SK-N-SH (cell line): ENCODE results near the gene PDIA6. TPM values are rescaled to one million over a fixed set of nuclear protein-coding genes. Genes with fewer than 3 reads are reported as not detected.

Experiments used
- CTCF ChIA-PET: fragments of 300-600, 350-600 bp; formaldehyde crosslinking; extraction: SDS; loops from one replicate; lab custom pipeline; 2021; lab: Yijun Ruan, JAX
- POLR2A ChIA-PET: fragments of 350-600 bp; sonication (Branson Sonifier 250); formaldehyde crosslinking; extraction: SDS; loops from one replicate; lab custom pipeline; 2020; ENCODE audit warnings: antibody characterized with exemption, inconsistent platforms; lab: Yijun Ruan, JAX
- DNase-seq: peaks from one replicate; pipeline ENCODE4 v3.0.0; 2012
- H2AFZ ChIP-seq: fragments of 200-600 bp; sonication (generic); 2 replicates; pipeline ENCODE4 v1.8.1; 2016; ENCODE audit warnings: antibody characterized with exemption, mild to moderate bottlenecking, low read depth
- H3F3A ChIP-seq: fragments of 200-600 bp; sonication (generic); replicated peaks from 2 replicates; pipeline ENCODE3; 2016; ENCODE audit warnings: antibody characterized with exemption, mild to moderate bottlenecking; ENCODE audit not compliant: insufficient read depth
- H3K27ac ChIP-seq, 2 experiments: fragments of 200-500 bp in 1 of 2; fragments of 200-600 bp in 1 of 2; sonication (Bioruptor generic) in 1 of 2; sonication (generic), shearing (Covaris generic) in 1 of 2; 2 replicates each; pipeline versions ENCODE4 v1.5.1 to v1.6.1; 2014 to 2016; ENCODE audit warnings: low read depth in 2 of 2, inconsistent platforms in 1 of 2, low read length in 1 of 2, mild to moderate bottlenecking in 1 of 2, mixed read lengths in 1 of 2
- H3K27me3 ChIP-seq: fragments of 200-600 bp; sonication (generic), shearing (Covaris generic); 2 replicates; pipeline ENCODE4 v1.6.1; 2016; ENCODE audit warnings: mixed run types; ENCODE audit not compliant: insufficient read depth
- H3K36me3 ChIP-seq, 2 experiments: fragments of 200-500 bp in 1 of 2; fragments of 200-600 bp in 1 of 2; sonication (Bioruptor generic) in 1 of 2; sonication (generic) in 1 of 2; replicated peaks in 1 of 2; 2 replicates each; pipeline versions ENCODE3 to v1.5.1; 2014 to 2016; ENCODE audit warnings: low read length in 1 of 2, mild to moderate bottlenecking in 1 of 2; ENCODE audit not compliant: insufficient read depth in 2 of 2, control insufficient read depth in 1 of 2
- H3K4me1 ChIP-seq, 2 experiments: fragments of 200-500 bp in 1 of 2; fragments of 200-600 bp in 1 of 2; sonication (Bioruptor generic) in 1 of 2; sonication (generic), shearing (Covaris generic) in 1 of 2; 2 replicates each; pipeline versions ENCODE4 v1.5.1 to v1.6.1; 2014 to 2016; ENCODE audit warnings: low read depth in 1 of 2, low read length in 1 of 2, mixed run types in 1 of 2; ENCODE audit not compliant: insufficient read depth in 2 of 2, control insufficient read depth in 1 of 2
- H3K4me2 ChIP-seq: fragments of 200-600 bp; sonication (generic), shearing (Covaris generic); 2 replicates; pipeline ENCODE4 v1.6.1; 2017; ENCODE audit warnings: mixed run types
- H3K4me3 ChIP-seq, 2 experiments: fragments of 200-500 bp in 1 of 2; fragments of 200-600 bp in 1 of 2; sonication (Bioruptor generic) in 1 of 2; sonication (generic), shearing (Covaris generic) in 1 of 2; 2 replicates each; pipeline versions ENCODE4 v1.5.1 to v1.8.1; 2014 to 2016; ENCODE audit warnings: low read depth in 2 of 2, inconsistent platforms in 1 of 2, low read length in 1 of 2, mild to moderate bottlenecking in 1 of 2, mixed read lengths in 1 of 2, moderate library complexity in 1 of 2
- H3K79me2 ChIP-seq: fragments of 200-600 bp; sonication (generic); 2 replicates; pipeline ENCODE4 v1.8.1; 2017; ENCODE audit warnings: mild to moderate bottlenecking; ENCODE audit not compliant: insufficient read depth
- H3K9ac ChIP-seq: fragments of 200-600 bp; sonication (generic); 2 replicates; pipeline ENCODE4 v1.6.1; 2017; ENCODE audit warnings: mixed run types
- H3K9me2 ChIP-seq: fragments of 200-600 bp; sonication (generic); 2 replicates; pipeline ENCODE4 v1.6.1; 2017; ENCODE audit warnings: mixed run types
- H3K9me3 ChIP-seq: fragments of 200-600 bp; sonication (generic); 2 replicates; pipeline ENCODE4 v1.6.1; 2017; ENCODE audit warnings: mixed run types, mild to moderate bottlenecking, moderate library complexity
- H4K20me1 ChIP-seq: fragments of 200-600 bp; sonication (generic); 2 replicates; pipeline ENCODE4 v1.6.1; 2017; ENCODE audit warnings: mild to moderate bottlenecking, mixed run types; ENCODE audit not compliant: insufficient read depth
- CHD2 ChIP-seq: fragments of 150-350 bp; IDR thresholded peaks from 2 replicates; pipeline ENCODE4 v1.6.1; 2018; ENCODE audit warnings: low read length; ENCODE audit not compliant: partially characterized antibody
- ELF1 ChIP-seq: IDR thresholded peaks from 2 replicates; pipeline ENCODE4 v1.4.0; 2012
- EZH2phosphoT487 ChIP-seq: fragments of 200-600 bp; sonication (generic); IDR thresholded peaks from 2 replicates; pipeline ENCODE4 v1.6.1; 2017; ENCODE audit warnings: low read depth, mixed run types, mild to moderate bottlenecking, antibody characterized with exemption, moderate library complexity, borderline replicate concordance
- GABPA ChIP-seq: IDR thresholded peaks from 2 replicates; pipeline ENCODE4 v1.4.0; 2012; ENCODE audit warnings: low read depth, mild to moderate bottlenecking
- MXI1 ChIP-seq: IDR thresholded peaks from 2 replicates; pipeline ENCODE4 v1.6.1; 2012; ENCODE audit warnings: mild to moderate bottlenecking, low read depth, low read length, improper control_type of control experiment
- NFIC ChIP-seq: IDR thresholded peaks from 2 replicates; pipeline ENCODE4 v1.4.0; 2012; ENCODE audit warnings: borderline replicate concordance
- NRF1 ChIP-seq: IDR thresholded peaks from 2 replicates; pipeline ENCODE4 v1.6.1; 2012; ENCODE audit warnings: low read depth, mild to moderate bottlenecking, low read length
- POLR2AphosphoS5 ChIP-seq: IDR thresholded peaks from 2 replicates; pipeline ENCODE4 v1.6.1; 2012; ENCODE audit warnings: low read depth, low read length
- RAD21 ChIP-seq: IDR thresholded peaks from 2 replicates; pipeline ENCODE4 v1.6.1; 2012; ENCODE audit warnings: mild to moderate bottlenecking, low read length
- RFX5 ChIP-seq: IDR thresholded peaks from 2 replicates; pipeline ENCODE4 v1.6.1; 2012; ENCODE audit warnings: mild to moderate bottlenecking, improper control_type of control experiment, low read length
- RXRA ChIP-seq: IDR thresholded peaks from 2 replicates; pipeline ENCODE4 v1.4.0; 2012; ENCODE audit warnings: low read depth, mild to moderate bottlenecking, borderline replicate concordance
- SIN3A ChIP-seq: IDR thresholded peaks from 2 replicates; pipeline ENCODE4 v1.6.1; 2012; ENCODE audit warnings: low read depth, mild to moderate bottlenecking, low read length, moderate library complexity, borderline replicate concordance
- TEAD4 ChIP-seq: IDR thresholded peaks from 2 replicates; pipeline ENCODE4 v1.4.0; 2012; ENCODE audit warnings: mild to moderate bottlenecking, borderline replicate concordance; ENCODE audit not compliant: insufficient read depth
- YY1 ChIP-seq: IDR thresholded peaks from 2 replicates; pipeline ENCODE4 v1.4.0; 2012; ENCODE audit warnings: low read depth, mild to moderate bottlenecking
- WGBS: methylation state at CpG from one replicate; pipeline ENCODE4 v1.1.6; 2017; ENCODE audit warnings: low lambda C conversion rate; 5-methylcytosine and 5-hydroxymethylcytosine counted together
- polyA plus RNA-seq, 3 experiments: library from polyadenylated mRNA; depleted of rRNA; stranded (reverse); fragments of >200 nt; gene quantifications; 2 replicates each; pipeline ENCODE4 v1.2.3, GENCODE V29; 2012
- TF ChIP-seq, protein P1 (sequence below): IDR thresholded peaks from 2 replicates; pipeline ENCODE4 v1.6.1; 2012; ENCODE audit warnings: mild to moderate bottlenecking, low read depth, low read length, moderate library complexity
- TF ChIP-seq, protein P2 (sequence below): IDR thresholded peaks from 2 replicates; pipeline ENCODE4; 2012
- TF ChIP-seq, protein P3 (sequence below): IDR thresholded peaks from 2 replicates; pipeline ENCODE4 v1.4.0; 2012; ENCODE audit warnings: low read depth, borderline replicate concordance
- TF ChIP-seq, protein P4 (sequence below): fragments of 200-600 bp; sonication (generic); IDR thresholded peaks from 2 replicates; pipeline ENCODE4 v1.6.1; 2017; ENCODE audit warnings: antibody characterized with exemption, mild to moderate bottlenecking, moderate library complexity
- TF ChIP-seq, protein P5 (sequence below): fragments of 150-350 bp; IDR thresholded peaks from 2 replicates; pipeline ENCODE4 v1.6.1; 2016; ENCODE audit warnings: mild to moderate bottlenecking, low read depth, low read length
- TF ChIP-seq, protein P6 (sequence below): fragments of 150-350 bp; IDR thresholded peaks from 2 replicates; pipeline ENCODE4 v1.6.1; 2017; ENCODE audit warnings: antibody characterized with exemption, low read length, low read depth, borderline replicate concordance

Gene PDIA6
- polyA plus RNA-seq, 1 of the 3 experiments (the other 2 are of a cell fraction): 325 TPM

DNA sequence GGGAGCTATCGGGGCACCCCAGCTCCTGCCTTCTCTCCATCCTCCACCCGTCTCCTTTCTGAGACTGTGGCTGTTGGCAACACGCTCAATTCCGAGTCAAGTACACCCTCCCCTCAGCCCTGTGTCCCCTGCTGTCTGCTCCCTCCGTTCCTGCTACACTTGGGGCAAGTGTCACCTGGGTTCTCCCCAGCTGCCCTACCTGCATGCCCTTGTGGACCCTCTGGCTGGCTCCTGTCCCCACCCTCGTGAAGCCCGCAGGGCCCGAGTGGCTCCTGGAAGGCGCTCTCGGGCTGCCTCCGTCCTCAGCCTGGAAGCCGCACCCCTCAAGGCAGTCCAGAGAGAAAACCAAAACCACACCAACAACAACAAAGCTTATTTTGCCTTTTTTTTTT is 33.9 kb downstream of the PDIA6 start:
- 97% methylated on average over 12 of the region's 12 CpGs for WGBS

More for the DNA sequence above, 33.9 kb downstream of the PDIA6 start:
- H3K27ac ChIP-seq: no peak overlapping the region
- H3K9ac ChIP-seq: no peak overlapping the region
- H4K20me1 ChIP-seq: no peaks in the 10 kb centered on the region
- peak; percentile 32 for DNase-seq
- H3K27me3 ChIP-seq: no peaks in the 10 kb centered on the region
- no peak overlapping the region for H3K4me3 ChIP-seq
- no peaks in the 10 kb centered on the region for H3F3A ChIP-seq
- no peak overlapping the region for H2AFZ ChIP-seq
- ChIA-PET CTCF (interaction anchor here (1.5 to 2.3 kb wide), 2 partner anchors 9 to 19 kb away, joined by 3 to 7 read pairs; no protein-coding TSS in a partner anchor), POLR2A (no interaction called here)
- H3K79me2 ChIP-seq: no peaks in the 10 kb centered on the region
- H3K4me1 ChIP-seq: peaks cover 0 to 19% of the 10 kb centered on the region in 2 experiments; a peak in 1 of 4 replicates
- TF ChIP-seq SIN3A (no peak), TEAD4 (no peak), EZH2phosphoT487 (no peak), RXRA (no peak), CHD2 (no peak), ELF1 (no peak), NFIC (no peak), MXI1 (no peak), RFX5 (no peak), NRF1 (no peak), YY1 (no peak), POLR2AphosphoS5 (no peak), RAD21 (no peak), GABPA (no peak)
- TF ChIP-seq, protein P1, sequence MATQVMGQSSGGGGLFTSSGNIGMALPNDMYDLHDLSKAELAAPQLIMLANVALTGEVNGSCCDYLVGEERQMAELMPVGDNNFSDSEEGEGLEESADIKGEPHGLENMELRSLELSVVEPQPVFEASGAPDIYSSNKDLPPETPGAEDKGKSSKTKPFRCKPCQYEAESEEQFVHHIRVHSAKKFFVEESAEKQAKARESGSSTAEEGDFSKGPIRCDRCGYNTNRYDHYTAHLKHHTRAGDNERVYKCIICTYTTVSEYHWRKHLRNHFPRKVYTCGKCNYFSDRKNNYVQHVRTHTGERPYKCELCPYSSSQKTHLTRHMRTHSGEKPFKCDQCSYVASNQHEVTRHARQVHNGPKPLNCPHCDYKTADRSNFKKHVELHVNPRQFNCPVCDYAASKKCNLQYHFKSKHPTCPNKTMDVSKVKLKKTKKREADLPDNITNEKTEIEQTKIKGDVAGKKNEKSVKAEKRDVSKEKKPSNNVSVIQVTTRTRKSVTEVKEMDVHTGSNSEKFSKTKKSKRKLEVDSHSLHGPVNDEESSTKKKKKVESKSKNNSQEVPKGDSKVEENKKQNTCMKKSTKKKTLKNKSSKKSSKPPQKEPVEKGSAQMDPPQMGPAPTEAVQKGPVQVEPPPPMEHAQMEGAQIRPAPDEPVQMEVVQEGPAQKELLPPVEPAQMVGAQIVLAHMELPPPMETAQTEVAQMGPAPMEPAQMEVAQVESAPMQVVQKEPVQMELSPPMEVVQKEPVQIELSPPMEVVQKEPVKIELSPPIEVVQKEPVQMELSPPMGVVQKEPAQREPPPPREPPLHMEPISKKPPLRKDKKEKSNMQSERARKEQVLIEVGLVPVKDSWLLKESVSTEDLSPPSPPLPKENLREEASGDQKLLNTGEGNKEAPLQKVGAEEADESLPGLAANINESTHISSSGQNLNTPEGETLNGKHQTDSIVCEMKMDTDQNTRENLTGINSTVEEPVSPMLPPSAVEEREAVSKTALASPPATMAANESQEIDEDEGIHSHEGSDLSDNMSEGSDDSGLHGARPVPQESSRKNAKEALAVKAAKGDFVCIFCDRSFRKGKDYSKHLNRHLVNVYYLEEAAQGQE: no peak
- TF ChIP-seq, protein P2, sequence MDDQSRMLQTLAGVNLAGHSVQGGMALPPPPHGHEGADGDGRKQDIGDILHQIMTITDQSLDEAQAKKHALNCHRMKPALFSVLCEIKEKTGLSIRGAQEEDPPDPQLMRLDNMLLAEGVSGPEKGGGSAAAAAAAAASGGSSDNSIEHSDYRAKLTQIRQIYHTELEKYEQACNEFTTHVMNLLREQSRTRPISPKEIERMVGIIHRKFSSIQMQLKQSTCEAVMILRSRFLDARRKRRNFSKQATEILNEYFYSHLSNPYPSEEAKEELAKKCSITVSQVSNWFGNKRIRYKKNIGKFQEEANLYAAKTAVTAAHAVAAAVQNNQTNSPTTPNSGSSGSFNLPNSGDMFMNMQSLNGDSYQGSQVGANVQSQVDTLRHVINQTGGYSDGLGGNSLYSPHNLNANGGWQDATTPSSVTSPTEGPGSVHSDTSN: no peak
- TF ChIP-seq, protein P3, sequence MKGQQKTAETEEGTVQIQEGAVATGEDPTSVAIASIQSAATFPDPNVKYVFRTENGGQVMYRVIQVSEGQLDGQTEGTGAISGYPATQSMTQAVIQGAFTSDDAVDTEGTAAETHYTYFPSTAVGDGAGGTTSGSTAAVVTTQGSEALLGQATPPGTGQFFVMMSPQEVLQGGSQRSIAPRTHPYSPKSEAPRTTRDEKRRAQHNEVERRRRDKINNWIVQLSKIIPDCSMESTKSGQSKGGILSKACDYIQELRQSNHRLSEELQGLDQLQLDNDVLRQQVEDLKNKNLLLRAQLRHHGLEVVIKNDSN: no peak
- TF ChIP-seq, protein P4, sequence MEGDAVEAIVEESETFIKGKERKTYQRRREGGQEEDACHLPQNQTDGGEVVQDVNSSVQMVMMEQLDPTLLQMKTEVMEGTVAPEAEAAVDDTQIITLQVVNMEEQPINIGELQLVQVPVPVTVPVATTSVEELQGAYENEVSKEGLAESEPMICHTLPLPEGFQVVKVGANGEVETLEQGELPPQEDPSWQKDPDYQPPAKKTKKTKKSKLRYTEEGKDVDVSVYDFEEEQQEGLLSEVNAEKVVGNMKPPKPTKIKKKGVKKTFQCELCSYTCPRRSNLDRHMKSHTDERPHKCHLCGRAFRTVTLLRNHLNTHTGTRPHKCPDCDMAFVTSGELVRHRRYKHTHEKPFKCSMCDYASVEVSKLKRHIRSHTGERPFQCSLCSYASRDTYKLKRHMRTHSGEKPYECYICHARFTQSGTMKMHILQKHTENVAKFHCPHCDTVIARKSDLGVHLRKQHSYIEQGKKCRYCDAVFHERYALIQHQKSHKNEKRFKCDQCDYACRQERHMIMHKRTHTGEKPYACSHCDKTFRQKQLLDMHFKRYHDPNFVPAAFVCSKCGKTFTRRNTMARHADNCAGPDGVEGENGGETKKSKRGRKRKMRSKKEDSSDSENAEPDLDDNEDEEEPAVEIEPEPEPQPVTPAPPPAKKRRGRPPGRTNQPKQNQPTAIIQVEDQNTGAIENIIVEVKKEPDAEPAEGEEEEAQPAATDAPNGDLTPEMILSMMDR: no peak
- TF ChIP-seq, protein P5, sequence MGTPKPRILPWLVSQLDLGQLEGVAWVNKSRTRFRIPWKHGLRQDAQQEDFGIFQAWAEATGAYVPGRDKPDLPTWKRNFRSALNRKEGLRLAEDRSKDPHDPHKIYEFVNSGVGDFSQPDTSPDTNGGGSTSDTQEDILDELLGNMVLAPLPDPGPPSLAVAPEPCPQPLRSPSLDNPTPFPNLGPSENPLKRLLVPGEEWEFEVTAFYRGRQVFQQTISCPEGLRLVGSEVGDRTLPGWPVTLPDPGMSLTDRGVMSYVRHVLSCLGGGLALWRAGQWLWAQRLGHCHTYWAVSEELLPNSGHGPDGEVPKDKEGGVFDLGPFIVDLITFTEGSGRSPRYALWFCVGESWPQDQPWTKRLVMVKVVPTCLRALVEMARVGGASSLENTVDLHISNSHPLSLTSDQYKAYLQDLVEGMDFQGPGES: no peak
- TF ChIP-seq, protein P6, sequence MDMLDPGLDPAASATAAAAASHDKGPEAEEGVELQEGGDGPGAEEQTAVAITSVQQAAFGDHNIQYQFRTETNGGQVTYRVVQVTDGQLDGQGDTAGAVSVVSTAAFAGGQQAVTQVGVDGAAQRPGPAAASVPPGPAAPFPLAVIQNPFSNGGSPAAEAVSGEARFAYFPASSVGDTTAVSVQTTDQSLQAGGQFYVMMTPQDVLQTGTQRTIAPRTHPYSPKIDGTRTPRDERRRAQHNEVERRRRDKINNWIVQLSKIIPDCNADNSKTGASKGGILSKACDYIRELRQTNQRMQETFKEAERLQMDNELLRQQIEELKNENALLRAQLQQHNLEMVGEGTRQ: no peak
- no peaks in the 10 kb centered on the region for H3K9me2 ChIP-seq
- peaks cover 18 to 36% of the 10 kb centered on the region in 2 experiments for H3K36me3 ChIP-seq
- H3K4me2 ChIP-seq: no peak overlapping the region
- H3K9me3 ChIP-seq: no peaks in the 10 kb centered on the region
